H1 (cell line): ENCODE results near the gene ELP5. TPM values are rescaled to one million over a fixed set of nuclear protein-coding genes. Genes with fewer than 3 reads are reported as not detected.

Experiments used
- CHD2 ChIP-seq: IDR thresholded peaks from 2 replicates; pipeline ENCODE4 v1.6.1; 2012; ENCODE audit warnings: low read length, improper control_type of control experiment
- CHD7 ChIP-seq: fragments of 300-600 bp; sonication (generic); IDR thresholded peaks from 2 replicates; pipeline ENCODE4 v1.7.1; 2012; ENCODE audit warnings: low read length, moderate library complexity, mild to moderate bottlenecking, inconsistent platforms; ENCODE audit not compliant: insufficient replicate concordance
- E2F6 ChIP-seq: IDR thresholded peaks from 2 replicates; pipeline ENCODE4 v1.6.1; 2012; ENCODE audit warnings: inconsistent platforms
- HDAC6 ChIP-seq: IDR thresholded peaks from one replicate; pipeline ENCODE4 v1.7.1; 2012; ENCODE audit warnings: low read depth, mild to moderate bottlenecking, inconsistent platforms, low read length, moderate library complexity
- POLR2A ChIP-seq, 2 experiments: IDR thresholded peaks; 1 replicate in 1 of 2; 2 replicates in 1 of 2; pipeline ENCODE4 v1.6.1; 2011; ENCODE audit warnings: low read depth in 2 of 2, low read length in 2 of 2, mild to moderate bottlenecking in 2 of 2; ENCODE audit errors: control extremely low read depth in 1 of 2
- RAD21 ChIP-seq, 2 experiments: IDR thresholded peaks in 1 of 2; conservative IDR thresholded peaks in 1 of 2; 2 replicates each; pipeline ENCODE4 v1.6.1; 2011; ENCODE audit warnings: low read depth in 2 of 2, low read length in 2 of 2, improper control_type of control experiment in 1 of 2, inconsistent platforms in 1 of 2, mild to moderate bottlenecking in 1 of 2, moderate library complexity in 1 of 2
- SIX5 ChIP-seq: IDR thresholded peaks from 2 replicates; pipeline ENCODE4 v1.6.1; 2011; ENCODE audit warnings: mild to moderate bottlenecking, low read depth, low read length
- TEAD4 ChIP-seq: IDR thresholded peaks from 2 replicates; pipeline ENCODE4 v1.6.1; 2012; ENCODE audit warnings: low read depth, low read length, inconsistent platforms, mixed read lengths
- YY1 ChIP-seq: IDR thresholded peaks from 2 replicates; pipeline ENCODE4 v1.6.1; 2011; ENCODE audit warnings: low read depth, mild to moderate bottlenecking, low read length
- ZNF274 ChIP-seq: IDR thresholded peaks from 2 replicates; pipeline ENCODE4 v1.7.0; 2012; ENCODE audit warnings: low read length, borderline replicate concordance; ENCODE audit errors: extremely low read depth
- polyA plus RNA-seq, 7 experiments: library from polyadenylated mRNA; depleted of rRNA in 3 of 7; stranded (reverse) in 5 of 7; unstranded in 2 of 7; fragments of >200 nt in 5 of 7; fragments of 200-250 nt in 2 of 7; gene quantifications; 1 replicate in 5 of 7; 2 replicates in 1 of 7; 4 replicates in 1 of 7; pipeline versions ENCODE4 v1.2.1 to v1.2.3, GENCODE V29; 2011 to 2013; ENCODE audit warnings: missing spikeins in 2 of 7, mixed read lengths in 2 of 7
- total RNA-seq: library from RNA; stranded (reverse); fragmentation: NEBNext Ultra II Directional; extraction: Animal tissue kit (Norgen Biotek cat#: 25700); gene quantifications from 2 replicates; pipeline ENCODE4 v1.2.1, GENCODE V29; 2021

The ELP5 gene
- total and polyA plus RNA-seq, 2 of the 8 experiments (the other 6 are each of a cell fraction or from before 2014, with no cell fraction given): 75.4 to 107 TPM

DNA sequence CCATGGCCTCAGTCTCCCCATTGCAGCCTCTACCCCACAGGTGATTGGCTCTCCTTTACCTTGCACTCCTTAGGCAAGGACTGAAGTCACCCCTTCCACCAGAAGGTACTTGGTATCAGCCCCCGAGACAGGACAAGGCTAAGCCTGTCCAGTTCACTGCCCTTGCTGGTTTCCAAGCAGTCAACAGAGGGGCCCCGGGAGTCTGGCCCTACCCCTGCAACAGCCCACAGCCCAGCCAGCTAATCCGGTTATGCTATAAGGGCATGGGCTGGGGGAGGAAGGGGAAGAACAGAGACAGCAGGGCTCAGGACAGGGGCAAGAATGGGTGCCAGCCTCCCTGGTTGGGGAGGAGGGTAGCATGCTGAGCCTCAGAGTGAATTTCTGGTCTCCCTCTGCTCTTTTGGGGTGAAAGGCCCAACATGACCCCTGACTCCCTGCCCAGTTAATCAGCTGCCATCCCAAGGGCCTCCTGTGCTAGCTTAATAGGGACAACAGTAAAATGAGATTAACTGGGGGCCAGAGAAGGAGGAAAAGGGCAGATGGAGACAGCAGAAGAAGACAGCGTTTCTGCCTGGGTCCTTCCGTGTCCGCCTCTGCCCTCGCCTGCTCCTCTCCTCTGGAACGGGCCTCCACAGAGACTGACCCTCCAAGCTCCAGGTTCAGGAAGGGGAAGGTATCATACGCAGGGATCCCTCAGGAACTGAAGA lies 43.1 kb upstream of the ELP5 start (continued):
- TF ChIP-seq CHD2: no peak
- TF ChIP-seq POLR2A (IDR thresholded peaks at IDR 0.05; ENCODE audit: control extremely low read depth in 1 of 2, low read depth in 2 of 2, low read length in 2 of 2): no peak
- no peak for TF ChIP-seq SIX5
- no peak for TF ChIP-seq TEAD4
- TF ChIP-seq RAD21 (IDR thresholded peaks at IDR 0.05 in 1 of 2, conservative IDR thresholded peaks at IDR 0.05 in 1 of 2; ENCODE audit: low read depth in 2 of 2, low read length in 2 of 2): no peak
- TF ChIP-seq CHD7: no peak
- no peak for TF ChIP-seq HDAC6
- no peak for TF ChIP-seq E2F6
- no peak for TF ChIP-seq ZNF274
- TF ChIP-seq YY1: no peak
